K562 (cell line): ENCODE results near the gene CHD8. TPM values are rescaled to one million over a fixed set of nuclear protein-coding genes. Genes with fewer than 3 reads are reported as not detected.

Experiments
- ATAC-seq: fragments of 200-7000 bp; cut with Tn5 transposase; 3 replicates; pipeline ENCODE4 v1.9.1; 2020; ENCODE audit warnings: moderate library complexity
- BruUV-seq: library from RNA; stranded (reverse); fragments of 400-500 nt; replicated peaks from 2 replicates; lab custom pipeline; 2021; lab: Mats Ljungman, UMichigan
- CTCF ChIA-PET: fragments of 300-600 bp; formaldehyde crosslinking; extraction: SDS; loops from one replicate; lab custom pipeline; 2021; ENCODE audit warnings: low intra/inter-chr PET ratio; lab: Yijun Ruan, JAX
- POLR2A ChIA-PET: fragments of 300-600, 350-650 bp; sonication (Branson Sonifier 250); formaldehyde crosslinking; extraction: SDS; loops from one replicate; lab custom pipeline; 2021; ENCODE audit warnings: antibody characterized with exemption, inconsistent platforms; lab: Yijun Ruan, JAX
- DNase-seq, 4 experiments: peaks; one replicate each; pipeline versions ENCODE4 v3.0.0 to v3.0.0-alpha.2; 2011 to 2018; ENCODE audit warnings: low spot score in 3 of 4, mixed read lengths in 3 of 4; ENCODE audit errors: extremely low read depth in 1 of 4
- FAIRE-seq: peaks from 2 replicates; lab custom pipeline; 2011; peaks lifted over from hg19 to GRCh38; lab: Jason Lieb, UNC
- H2AFZ ChIP-seq: 2 replicates; pipeline ENCODE4 v1.6.0; 2011; ENCODE audit warnings: low read depth, low read length, control low read depth, inconsistent platforms
- H3K27ac ChIP-seq: fragments of 200-600 bp; 3 replicates; pipeline ENCODE4 v1.8.0; 2011; ENCODE audit warnings: low read depth, mild to moderate bottlenecking, control low read depth, inconsistent platforms, low read length, moderate library complexity, mixed read lengths; ENCODE audit errors: extremely low read depth
- H3K27me3 ChIP-seq, 2 experiments: fragments of 300-600 bp in 1 of 2; 2 replicates in 1 of 2; 3 replicates in 1 of 2; pipeline versions ENCODE4 v1.6.0 to v1.8.0; 2011; ENCODE audit warnings: inconsistent platforms in 2 of 2, low read length in 2 of 2, mild to moderate bottlenecking in 1 of 2, mixed read lengths in 1 of 2, moderate library complexity in 1 of 2; ENCODE audit not compliant: control insufficient read depth in 2 of 2, insufficient read depth in 2 of 2
- H3K36me3 ChIP-seq: fragments of 300-600 bp; 3 replicates; pipeline ENCODE4 v1.8.0; 2011; ENCODE audit warnings: mild to moderate bottlenecking, low read length, inconsistent platforms; ENCODE audit not compliant: control insufficient read depth, insufficient read depth
- H3K4me1 ChIP-seq, 2 experiments: fragments of 200-600 bp in 1 of 2; replicated peaks in 1 of 2; 2 replicates in 1 of 2; 3 replicates in 1 of 2; pipeline versions ENCODE4 v1.5.1 to v1.8.0; 2011; ENCODE audit warnings: inconsistent platforms in 2 of 2, low read length in 2 of 2, mild to moderate bottlenecking in 1 of 2, mixed read lengths in 1 of 2, moderate library complexity in 1 of 2; ENCODE audit not compliant: control insufficient read depth in 2 of 2, insufficient read depth in 2 of 2
- H3K4me2 ChIP-seq: 2 replicates; pipeline ENCODE4 v1.6.1; 2011; ENCODE audit warnings: low read length, control low read depth, inconsistent platforms, mixed read lengths; ENCODE audit not compliant: insufficient read depth
- H3K4me3 ChIP-seq: fragments of 200-600 bp; sonication (generic), shearing (Covaris generic); 2 replicates; pipeline ENCODE4 v1.5.1; 2016; ENCODE audit warnings: control low read depth, inconsistent platforms
- H3K79me2 ChIP-seq: fragments of 200-600 bp; 3 replicates; pipeline ENCODE4 v1.8.0; 2011; ENCODE audit warnings: low read length, inconsistent platforms; ENCODE audit not compliant: control insufficient read depth, insufficient read depth
- H3K9ac ChIP-seq, 2 experiments: 2 replicates each; pipeline versions ENCODE4 v1.6.0 to v1.6.1; 2011; ENCODE audit warnings: low read depth in 2 of 2, low read length in 2 of 2, control low read depth in 1 of 2, inconsistent platforms in 1 of 2, mild to moderate bottlenecking in 1 of 2, mixed read lengths in 1 of 2; ENCODE audit not compliant: insufficient read depth in 1 of 2
- H3K9me1 ChIP-seq: one replicate; pipeline ENCODE4 v1.6.0; 2011; ENCODE audit warnings: inconsistent platforms, mild to moderate bottlenecking, low read length, moderate library complexity; ENCODE audit not compliant: control insufficient read depth, insufficient read depth
- H3K9me3 ChIP-seq: replicated peaks from 2 replicates; pipeline ENCODE4 v1.5.1; 2011; ENCODE audit warnings: low read depth, low read length, inconsistent platforms; ENCODE audit not compliant: control insufficient read depth, insufficient read depth
- H4K20me1 ChIP-seq: replicated peaks from 2 replicates; pipeline ENCODE4 v1.6.1; 2011; ENCODE audit warnings: low read length, inconsistent platforms, mixed read lengths; ENCODE audit not compliant: control insufficient read depth, insufficient read depth
- CCAR2 ChIP-seq: fragments of 200-400 bp; formaldehyde crosslinking; IDR thresholded peaks from 2 replicates; pipeline ENCODE4 v1.6.1; 2017; ENCODE audit warnings: mild to moderate bottlenecking, low read depth, low read length
- HCFC1 ChIP-seq: IDR thresholded peaks from 2 replicates; pipeline ENCODE4 v1.6.1; 2012; ENCODE audit warnings: low read depth, low read length, improper control_type of control experiment
- HSF4 ChIP-seq: fragments of 250-450 bp; sonication (Bioruptor Pico); IDR thresholded peaks from 2 replicates; pipeline ENCODE4 v2.1.2; 2022; ENCODE audit warnings: mild to moderate bottlenecking, moderate library complexity, borderline replicate concordance
- NFRKB ChIP-seq: fragments of 450-650 bp; IDR thresholded peaks from 2 replicates; pipeline ENCODE4 v1.6.1; 2016; ENCODE audit warnings: low read depth
- NRF1 ChIP-seq, 2 experiments: fragments of 450-650 bp; IDR thresholded peaks in 1 of 2; conservative IDR thresholded peaks in 1 of 2; 2 replicates each; pipeline ENCODE4 v1.6.1; 2014; ENCODE audit warnings: mild to moderate bottlenecking in 2 of 2
- SRSF3 ChIP-seq: fragments of 200-400 bp; formaldehyde crosslinking; IDR thresholded peaks from 2 replicates; pipeline ENCODE4 v1.6.1; 2016; ENCODE audit warnings: mild to moderate bottlenecking, low read length, moderate library complexity; ENCODE audit not compliant: insufficient read depth
- SRSF7 ChIP-seq: fragments of 200-400 bp; formaldehyde crosslinking; optimal IDR thresholded peaks from 2 replicates; pipeline ENCODE3; 2017; ENCODE audit warnings: mild to moderate bottlenecking, low read depth, low read length
- WGBS: fragments of 100-300 bp; shearing (Covaris generic); methylation state at CpG from one replicate; pipeline ENCODE4 v1.1.6; 2016; ENCODE audit warnings: low coverage, mixed read lengths; ENCODE audit not compliant: insufficient coverage; ENCODE audit errors: missing lambda C conversion rate; 5-methylcytosine and 5-hydroxymethylcytosine counted together
- in situ Hi-C: fragments of 300-500 bp; cut with MboI; formaldehyde crosslinking; loops from 4 replicates; pipeline ENCODE4 v1.15.0; 2018; ENCODE audit warnings: inconsistent platforms, mixed read lengths
- intact Hi-C: fragments of 100-400 bp; cut with micrococcal nuclease; formaldehyde crosslinking; loops from 2 replicates; pipeline ENCODE4 v1.14.2; 2022
- polyA plus RNA-seq, 8 experiments: library from polyadenylated mRNA; depleted of rRNA in 4 of 8; stranded (reverse) in 5 of 8; unstranded in 3 of 8; fragments of >200 nt; fragmentation: Nextera tagmentation in 2 of 8; fragmentation: Illumina TruSeq in 1 of 8; extraction: Ambion mirVana in 2 of 8; extraction: Trizol in 1 of 8; gene quantifications; 2 replicates each; pipeline versions ENCODE4 v1.2.1 to v1.2.3, GENCODE V29; 2011 to 2014; ENCODE audit warnings: inconsistent platforms in 1 of 8, missing spikeins in 1 of 8
- total RNA-seq, 7 experiments: library from RNA; depleted of rRNA in 6 of 7; stranded (reverse); fragments of >200 nt in 6 of 7; fragmentation: Illumina TruSeq in 2 of 7; extraction: Trizol in 2 of 7; gene quantifications; 2 replicates each; pipeline versions ENCODE4 v1.2.1 to v1.2.3, GENCODE V29; 2011 to 2021; ENCODE audit warnings: low replicate concordance in 1 of 7
- TF ChIP-seq, protein P1 (sequence below): fragments of 250-450 bp; sonication (Bioruptor Pico); IDR thresholded peaks from 2 replicates; pipeline ENCODE4 v1.4.0; 2020; ENCODE audit warnings: mild to moderate bottlenecking, moderate library complexity
- TF ChIP-seq, protein P2 (sequence below): sonication (generic); formaldehyde crosslinking; IDR thresholded peaks from 2 replicates; pipeline ENCODE4 v1.8.0; 2022; ENCODE audit warnings: missing genetic modification reagents, mild to moderate bottlenecking, borderline replicate concordance

The CHD8 gene
- total and polyA plus RNA-seq, 9 of the 15 experiments (the other 6 are each of a cell fraction or from before 2014, with no cell fraction given), result 11.1 to 51.2 (median 32.8) TPM

DNA sequence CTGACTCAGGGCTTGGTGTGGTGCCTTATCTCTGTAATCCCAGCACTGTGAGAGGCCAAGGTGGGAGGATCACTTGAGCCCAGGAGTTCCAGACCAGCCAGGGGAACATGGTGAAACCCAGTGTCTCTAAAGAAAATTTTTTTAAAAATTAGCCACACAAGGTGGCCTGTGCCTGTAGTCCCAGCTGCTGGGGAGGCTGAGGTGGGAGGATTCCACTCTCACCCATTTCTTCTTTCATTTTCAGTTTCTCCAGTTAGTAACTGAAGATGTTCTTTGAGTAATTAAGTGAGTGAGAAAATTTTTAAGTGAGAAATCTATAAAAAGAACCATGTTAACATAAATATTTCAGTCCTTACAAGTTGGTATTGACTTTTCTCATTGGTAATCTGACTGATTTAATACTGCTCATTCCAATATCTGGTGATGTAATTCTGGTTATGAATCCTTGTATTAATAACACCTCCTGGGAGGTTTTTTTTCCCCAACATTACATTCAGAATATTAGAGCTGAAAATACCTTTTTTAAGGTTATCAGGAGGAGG, 49.2 kb upstream of the CHD8 start (continued):
- TF ChIP-seq, protein P1, sequence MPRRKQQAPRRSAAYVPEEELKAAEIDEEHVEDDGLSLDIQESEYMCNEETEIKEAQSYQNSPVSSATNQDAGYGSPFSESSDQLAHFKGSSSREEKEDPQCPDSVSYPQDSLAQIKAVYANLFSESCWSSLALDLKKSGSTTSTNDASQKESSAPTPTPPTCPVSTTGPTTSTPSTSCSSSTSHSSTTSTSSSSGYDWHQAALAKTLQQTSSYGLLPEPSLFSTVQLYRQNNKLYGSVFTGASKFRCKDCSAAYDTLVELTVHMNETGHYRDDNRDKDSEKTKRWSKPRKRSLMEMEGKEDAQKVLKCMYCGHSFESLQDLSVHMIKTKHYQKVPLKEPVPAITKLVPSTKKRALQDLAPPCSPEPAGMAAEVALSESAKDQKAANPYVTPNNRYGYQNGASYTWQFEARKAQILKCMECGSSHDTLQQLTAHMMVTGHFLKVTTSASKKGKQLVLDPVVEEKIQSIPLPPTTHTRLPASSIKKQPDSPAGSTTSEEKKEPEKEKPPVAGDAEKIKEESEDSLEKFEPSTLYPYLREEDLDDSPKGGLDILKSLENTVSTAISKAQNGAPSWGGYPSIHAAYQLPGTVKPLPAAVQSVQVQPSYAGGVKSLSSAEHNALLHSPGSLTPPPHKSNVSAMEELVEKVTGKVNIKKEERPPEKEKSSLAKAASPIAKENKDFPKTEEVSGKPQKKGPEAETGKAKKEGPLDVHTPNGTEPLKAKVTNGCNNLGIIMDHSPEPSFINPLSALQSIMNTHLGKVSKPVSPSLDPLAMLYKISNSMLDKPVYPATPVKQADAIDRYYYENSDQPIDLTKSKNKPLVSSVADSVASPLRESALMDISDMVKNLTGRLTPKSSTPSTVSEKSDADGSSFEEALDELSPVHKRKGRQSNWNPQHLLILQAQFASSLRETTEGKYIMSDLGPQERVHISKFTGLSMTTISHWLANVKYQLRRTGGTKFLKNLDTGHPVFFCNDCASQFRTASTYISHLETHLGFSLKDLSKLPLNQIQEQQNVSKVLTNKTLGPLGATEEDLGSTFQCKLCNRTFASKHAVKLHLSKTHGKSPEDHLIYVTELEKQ (CRISPR knock-in tag), result no peak
- TF ChIP-seq HCFC1 (no peak), SRSF3 (no peak)

DNA sequence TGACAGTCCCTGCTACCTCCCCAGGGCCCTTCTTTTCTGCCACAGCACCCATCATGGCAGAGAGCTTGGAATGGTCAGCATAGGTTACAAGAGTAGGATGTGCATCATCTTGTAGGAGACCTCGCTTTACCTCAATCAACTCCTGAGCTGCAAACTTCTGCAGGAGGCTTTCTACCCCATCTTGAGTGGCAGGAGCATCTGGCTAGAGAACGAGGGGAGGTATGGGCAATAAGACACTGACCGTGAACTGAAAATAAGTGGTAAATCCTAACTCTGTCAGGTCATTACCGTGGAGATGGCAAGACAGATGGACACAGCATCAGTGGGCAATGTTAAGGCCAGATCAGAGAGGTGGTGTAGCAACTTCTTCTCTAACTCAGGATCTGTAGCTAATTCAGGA, 47.5 kb upstream of the CHD8 start:
- TF ChIP-seq, protein P2, sequence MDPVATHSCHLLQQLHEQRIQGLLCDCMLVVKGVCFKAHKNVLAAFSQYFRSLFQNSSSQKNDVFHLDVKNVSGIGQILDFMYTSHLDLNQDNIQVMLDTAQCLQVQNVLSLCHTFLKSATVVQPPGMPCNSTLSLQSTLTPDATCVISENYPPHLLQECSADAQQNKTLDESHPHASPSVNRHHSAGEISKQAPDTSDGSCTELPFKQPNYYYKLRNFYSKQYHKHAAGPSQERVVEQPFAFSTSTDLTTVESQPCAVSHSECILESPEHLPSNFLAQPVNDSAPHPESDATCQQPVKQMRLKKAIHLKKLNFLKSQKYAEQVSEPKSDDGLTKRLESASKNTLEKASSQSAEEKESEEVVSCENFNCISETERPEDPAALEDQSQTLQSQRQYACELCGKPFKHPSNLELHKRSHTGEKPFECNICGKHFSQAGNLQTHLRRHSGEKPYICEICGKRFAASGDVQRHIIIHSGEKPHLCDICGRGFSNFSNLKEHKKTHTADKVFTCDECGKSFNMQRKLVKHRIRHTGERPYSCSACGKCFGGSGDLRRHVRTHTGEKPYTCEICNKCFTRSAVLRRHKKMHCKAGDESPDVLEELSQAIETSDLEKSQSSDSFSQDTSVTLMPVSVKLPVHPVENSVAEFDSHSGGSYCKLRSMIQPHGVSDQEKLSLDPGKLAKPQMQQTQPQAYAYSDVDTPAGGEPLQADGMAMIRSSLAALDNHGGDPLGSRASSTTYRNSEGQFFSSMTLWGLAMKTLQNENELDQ (CRISPR knock-in tag), result no peak
- TF ChIP-seq NRF1 (conservative IDR thresholded peaks at IDR 0.05 in 1 of 2, IDR thresholded peaks at IDR 0.05 in 1 of 2), result no peak
- TF ChIP-seq SRSF7, result no peak
- no peak for TF ChIP-seq NFRKB
- TF ChIP-seq HSF4 (CRISPR knock-in tag), result no peak
- TF ChIP-seq CCAR2, result no peak
- no peak overlapping the region for H3K27ac ChIP-seq
- FAIRE-seq (no peak), ATAC-seq (no peak; the same call in 2 of the 3 replicates), DNase-seq (no peak)
- in situ Hi-C loops (loop anchor here (5.0 kb wide), 1 partner anchor 54 kb away; no protein-coding TSS in a partner anchor), intact Hi-C loops (no loop called here)
- H3K9me3 ChIP-seq, result no peaks in the 10 kb centered on the region
- no peak overlapping the region for H2AFZ ChIP-seq
- no peaks in the 10 kb centered on the region for H3K9me1 ChIP-seq
- POLR2A ChIA-PET, result interaction anchor here (0.7 kb wide), 1 partner anchor 21 kb away, joined by 3 read pairs; no protein-coding TSS in a partner anchor
- H3K79me2 ChIP-seq, result peaks cover 38% of the 10 kb centered on the region
- peaks cover 85% of the 10 kb centered on the region for H3K36me3 ChIP-seq
- H3K9ac ChIP-seq, result no peak overlapping the region
- CTCF ChIA-PET, result no interaction called here
- H4K20me1 ChIP-seq, result no peaks in the 10 kb centered on the region; the same call in 1 of the 2 replicates
- no peaks in the 10 kb centered on the region; a peak in 1 of 5 replicates for H3K4me1 ChIP-seq
- no TSS peak for BruUV-seq
- no peaks in the 10 kb centered on the region for H3K27me3 ChIP-seq
- no peak overlapping the region for H3K4me2 ChIP-seq
- H3K4me3 ChIP-seq, result no peak overlapping the region
- WGBS, result 93% methylated on average over 2 of the region's 4 CpGs
